Activated B cell treated with CpG ODN at 0.5 μM for 24 hours (primary cell): ENCODE data around the gene NSMCE4A. TPM values are rescaled to one million over a fixed set of nuclear protein-coding genes. Genes with fewer than 3 reads are reported as not detected.

Experiments
- ATAC-seq: fragments of 200-7000 bp; cut with Tn5 transposase; one replicate; pipeline ENCODE4 v1.10.0; 2021; ENCODE audit warnings: low read depth, mild to moderate bottlenecking, moderate library complexity
- CTCF ChIA-PET: fragments of 350-600 bp; sonication (Branson Sonifier 250); formaldehyde crosslinking; loops from one replicate; lab custom pipeline; 2021; ENCODE audit warnings: antibody characterized with exemption; lab: Charles Lee
- POLR2A ChIA-PET: fragments of 350-600 bp; sonication (Branson Sonifier 250); formaldehyde crosslinking; loops from one replicate; lab custom pipeline; 2021; ENCODE audit warnings: antibody characterized with exemption; lab: Charles Lee
- DNase-seq: peaks from one replicate; pipeline ENCODE4 v3.0.0; 2022
- H3K27ac Mint-ChIP-seq: one replicate; pipeline ENCODE4 v1.8.0; 2020; ENCODE audit warnings: mixed read lengths
- H3K27me3 Mint-ChIP-seq: one replicate; pipeline ENCODE4 v1.8.0; 2021; ENCODE audit warnings: mixed read lengths
- H3K36me3 Mint-ChIP-seq: one replicate; pipeline ENCODE4 v1.8.0; 2021; ENCODE audit warnings: low read depth, mixed read lengths
- H3K4me1 Mint-ChIP-seq: one replicate; pipeline ENCODE4 v1.8.0; 2021; ENCODE audit warnings: mixed read lengths
- H3K4me3 Mint-ChIP-seq: one replicate; pipeline ENCODE4 v1.8.0; 2020; ENCODE audit warnings: mild to moderate bottlenecking, mixed read lengths
- H3K9me3 Mint-ChIP-seq: one replicate; pipeline ENCODE4 v1.8.0; 2020; ENCODE audit warnings: mixed read lengths
- CTCF ChIP-seq: fragments of 200-600 bp; IDR thresholded peaks from one replicate; pipeline ENCODE4 v1.8.0; 2022; ENCODE audit warnings: antibody characterized with exemption, mild to moderate bottlenecking
- intact Hi-C: fragments of 100-400 bp; cut with micrococcal nuclease; formaldehyde crosslinking; loops from one replicate; pipeline ENCODE4 v1.15.1; 2024
- total RNA-seq: library from RNA; stranded (reverse); gene quantifications from 2 replicates; pipeline ENCODE4 v1.2.3, GENCODE V29; 2022

NSMCE4A gene
- total RNA-seq, 1 donor from 2014 or later, result 78.0 TPM

- ATAC-seq (no peak), DNase-seq (no peak)
- Mint-ChIP-seq H3K36me3 (peaks cover 67% of the 10 kb centered on the region), H3K27ac (no peak overlapping the region), H3K4me1 (no peaks in the 10 kb centered on the region), H3K9me3 (no peaks in the 10 kb centered on the region), H3K4me3 (no peak overlapping the region), H3K27me3 (no peaks in the 10 kb centered on the region)
- ChIA-PET POLR2A (no interaction called here), CTCF (no interaction called here)
- intact Hi-C loops, result no loop called here
- no peak for TF ChIP-seq CTCF
Measured at GRCh38 chr10:121961456-121961855, 13.6 kb downstream of the NSMCE4A start.

GRCh38 chr10:121959671-121960070 is 15.3 kb downstream of the NSMCE4A start:
- H3K36me3 Mint-ChIP-seq, result peaks cover 66% of the 10 kb centered on the region
- DNase-seq (no peak), ATAC-seq (no peak)
- CTCF ChIA-PET, result no interaction called here
- POLR2A ChIA-PET, result no interaction called here
- no peaks in the 10 kb centered on the region for H3K9me3 Mint-ChIP-seq
- H3K27ac Mint-ChIP-seq, result no peak overlapping the region
- no peaks in the 10 kb centered on the region for H3K4me1 Mint-ChIP-seq
- intact Hi-C loops, result no loop called here
- H3K4me3 Mint-ChIP-seq, result no peak overlapping the region
- no peak for TF ChIP-seq CTCF
- no peaks in the 10 kb centered on the region for H3K27me3 Mint-ChIP-seq

- Mint-ChIP-seq H3K9me3 (no peaks in the 10 kb centered on the region), H3K36me3 (peaks cover 54% of the 10 kb centered on the region), H3K4me1 (no peaks in the 10 kb centered on the region), H3K27ac (no peak overlapping the region), H3K4me3 (no peak overlapping the region), H3K27me3 (no peaks in the 10 kb centered on the region)
- TF ChIP-seq CTCF, result no peak
- POLR2A ChIA-PET, result no interaction called here
- CTCF ChIA-PET, result no interaction called here
- intact Hi-C loops, result no loop called here
- ATAC-seq (no peak), DNase-seq (no peak)
Measured at GRCh38 chr10:121956111-121957061, 18.6 kb downstream of the NSMCE4A start.

GRCh38 chr10:121952226-121952625 is 22.8 kb downstream of the NSMCE4A start:
- no peak overlapping the region for H3K27ac Mint-ChIP-seq
- no peak for TF ChIP-seq CTCF

GRCh38 chr10:121949451-121949850 is 25.6 kb downstream of the NSMCE4A start:
- Mint-ChIP-seq H3K4me3 (no peak overlapping the region), H3K4me1 (no peaks in the 10 kb centered on the region), H3K27ac (peak overlapping the region; percentile 42), H3K9me3 (no peaks in the 10 kb centered on the region), H3K36me3 (peaks cover 6% of the 10 kb centered on the region), H3K27me3 (no peaks in the 10 kb centered on the region)
- intact Hi-C loops, result no loop called here
- DNase-seq (no peak), ATAC-seq (no peak)
- TF ChIP-seq CTCF, result no peak
- ChIA-PET POLR2A (no interaction called here), CTCF (no interaction called here)

More at GRCh38 chr10:121952226-121952625, 22.8 kb downstream of the NSMCE4A start:
- no peaks in the 10 kb centered on the region for H3K9me3 Mint-ChIP-seq
- H3K36me3 Mint-ChIP-seq, result peaks cover 29% of the 10 kb centered on the region
- DNase-seq (no peak), ATAC-seq (no peak)
- no peak overlapping the region for H3K4me3 Mint-ChIP-seq
- H3K4me1 Mint-ChIP-seq, result no peaks in the 10 kb centered on the region
- CTCF ChIA-PET, result no interaction called here
- POLR2A ChIA-PET, result no interaction called here
- intact Hi-C loops, result no loop called here
- no peaks in the 10 kb centered on the region for H3K27me3 Mint-ChIP-seq
